ENCODE results near the gene POU2F1. TPM values are rescaled to one million over a fixed set of nuclear protein-coding genes. Genes with fewer than 3 reads are reported as not detected.

POU2F1 gene
- total RNA-seq, 1 experiment from 2014 or later = 24.5 TPM

DNA sequence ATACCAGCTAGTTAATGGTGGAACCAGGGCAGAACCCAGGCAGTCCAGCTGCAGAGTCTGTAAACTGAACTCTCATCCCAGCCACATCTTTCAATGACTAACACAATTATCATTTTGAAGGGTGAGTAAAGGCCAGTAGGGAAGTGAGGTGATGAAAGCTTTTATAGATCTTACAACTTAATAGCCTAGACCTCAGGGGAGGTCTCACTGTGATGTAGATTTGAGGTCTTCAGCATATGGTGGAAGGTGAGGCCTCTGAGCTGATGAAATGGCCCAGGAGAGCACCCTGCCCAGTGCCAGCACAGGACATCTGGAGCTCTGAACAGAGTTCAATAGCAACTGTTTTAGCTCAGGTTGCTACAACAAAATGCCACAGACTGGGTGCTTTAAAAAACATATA is 44.8 kb upstream of the POU2F1 start (continued):
- TF ChIP-seq CBX3 (IDR thresholded peaks at IDR 0.05; ENCODE audit: low read depth) = no peak
- TF ChIP-seq REST (IDR thresholded peaks at IDR 0.05; ENCODE audit: low read depth) = no peak
- TF ChIP-seq EZH2phosphoT487 (IDR thresholded peaks at IDR 0.05; ENCODE audit: borderline replicate concordance) = no peak
- no peak for TF ChIP-seq POLR2AphosphoS5 (IDR thresholded peaks at IDR 0.05; ENCODE audit: low read depth, low read length)

DNA sequence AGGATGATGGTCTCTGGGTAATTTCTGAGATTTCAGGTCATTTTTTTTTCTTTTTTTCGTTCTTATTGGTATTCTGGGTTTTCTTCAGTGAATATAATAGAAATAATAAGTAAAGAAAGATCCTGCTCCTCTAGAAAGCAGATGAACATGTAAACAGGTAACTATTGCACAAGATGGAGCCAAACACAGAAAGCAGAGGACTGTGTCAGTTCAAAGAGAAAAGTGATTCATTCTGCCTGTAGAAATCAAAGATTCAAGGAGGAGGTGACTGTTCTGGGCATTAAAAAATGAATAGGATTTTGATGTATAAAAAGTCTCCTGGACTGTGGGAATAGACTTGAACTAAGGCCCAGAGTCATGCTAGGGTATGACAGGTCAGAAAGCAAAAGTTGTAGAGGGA is 41.9 kb upstream of the POU2F1 start:
- no peaks in the 10 kb centered on the region for H3K36me3 ChIP-seq (ENCODE audit: control insufficient read depth in 1 of 2, insufficient read depth in 2 of 2, low read length in 2 of 2)
- ChIA-PET POLR2A (no interaction called here), RAD21 (ENCODE audit: low non-redundant PET in 1 of 2, low total read pairs in 2 of 2, uncharacterized antibody in 2 of 2, unreplicated experiment in 2 of 2) (no interaction called here), CTCF (no interaction called here)
- H3K9me2 ChIP-seq (ENCODE audit: insufficient read depth) = no peaks in the 10 kb centered on the region
- H3K4me3 ChIP-seq (replicated peaks in 1 of 2; ENCODE audit: low read depth in 1 of 2, low read length in 2 of 2) = no peak overlapping the region
- no peak overlapping the region for H3K27ac ChIP-seq (ENCODE audit: low read depth, low read length)
- BruUV-seq (replicated peaks) = no TSS peak
- no peaks in the 10 kb centered on the region for H3K9me3 ChIP-seq (ENCODE audit: control insufficient read depth in 1 of 2, insufficient read depth in 1 of 2, low read depth in 1 of 2, low read length in 2 of 2)
- H4K20me1 ChIP-seq (ENCODE audit: insufficient read depth) = no peaks in the 10 kb centered on the region
- no peak overlapping the region for H2AFZ ChIP-seq (ENCODE audit: low read depth, low read length, poor library complexity, severe bottlenecking)
- DNase-seq (ENCODE audit: low read depth, low spot score) = no peak
- intact Hi-C loops (cut with micrococcal nuclease) = no loop called here
- no peak overlapping the region for H3K4me2 ChIP-seq (ENCODE audit: low read length)
- no peaks in the 10 kb centered on the region for H3K27me3 ChIP-seq (ENCODE audit: insufficient read depth, low read length)
- no peak for ATAC-seq
- no peak overlapping the region for H3K9ac ChIP-seq (ENCODE audit: low read length)
- peaks cover 6 to 25% of the 10 kb centered on the region in 2 experiments for H3K4me1 ChIP-seq (ENCODE audit: control insufficient read depth in 1 of 2, insufficient read depth in 2 of 2, low read length in 2 of 2)
- TF ChIP-seq POLR2AphosphoS5 (IDR thresholded peaks at IDR 0.05; ENCODE audit: low read depth, low read length) (no peak), ATF3 (IDR thresholded peaks at IDR 0.05) (no peak), ZFX (IDR thresholded peaks at IDR 0.05) (no peak), CBX3 (IDR thresholded peaks at IDR 0.05; ENCODE audit: low read depth) (no peak), CEBPB (IDR thresholded peaks at IDR 0.05; ENCODE audit: low read depth) (no peak), JUND (IDR thresholded peaks at IDR 0.05) (no peak), SP1 (IDR thresholded peaks at IDR 0.05; ENCODE audit: low read depth) (no peak), POLR2A (IDR thresholded peaks at IDR 0.05; ENCODE audit: borderline replicate concordance, extremely low read depth, insufficient read depth, insufficient read length) (no peak), TCF7L2 (IDR thresholded peaks at IDR 0.05; ENCODE audit: borderline replicate concordance, extremely low read depth, insufficient read depth, insufficient read length) (no peak)
- TF ChIP-seq, protein P1, sequence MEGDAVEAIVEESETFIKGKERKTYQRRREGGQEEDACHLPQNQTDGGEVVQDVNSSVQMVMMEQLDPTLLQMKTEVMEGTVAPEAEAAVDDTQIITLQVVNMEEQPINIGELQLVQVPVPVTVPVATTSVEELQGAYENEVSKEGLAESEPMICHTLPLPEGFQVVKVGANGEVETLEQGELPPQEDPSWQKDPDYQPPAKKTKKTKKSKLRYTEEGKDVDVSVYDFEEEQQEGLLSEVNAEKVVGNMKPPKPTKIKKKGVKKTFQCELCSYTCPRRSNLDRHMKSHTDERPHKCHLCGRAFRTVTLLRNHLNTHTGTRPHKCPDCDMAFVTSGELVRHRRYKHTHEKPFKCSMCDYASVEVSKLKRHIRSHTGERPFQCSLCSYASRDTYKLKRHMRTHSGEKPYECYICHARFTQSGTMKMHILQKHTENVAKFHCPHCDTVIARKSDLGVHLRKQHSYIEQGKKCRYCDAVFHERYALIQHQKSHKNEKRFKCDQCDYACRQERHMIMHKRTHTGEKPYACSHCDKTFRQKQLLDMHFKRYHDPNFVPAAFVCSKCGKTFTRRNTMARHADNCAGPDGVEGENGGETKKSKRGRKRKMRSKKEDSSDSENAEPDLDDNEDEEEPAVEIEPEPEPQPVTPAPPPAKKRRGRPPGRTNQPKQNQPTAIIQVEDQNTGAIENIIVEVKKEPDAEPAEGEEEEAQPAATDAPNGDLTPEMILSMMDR (IDR thresholded peaks at IDR 0.05 in 2 of 3, conservative IDR thresholded peaks at IDR 0.05 in 1 of 3; ENCODE audit: borderline replicate concordance in 1 of 3, insufficient read depth in 1 of 3, low read depth in 2 of 3, low read length in 2 of 3) = no peak
- H3K79me2 ChIP-seq (ENCODE audit: insufficient read depth, low read length) = no peaks in the 10 kb centered on the region

Measured in HCT116 (cell line).